Measurements from ENCODE around the gene HS3ST3B1.

DNA sequence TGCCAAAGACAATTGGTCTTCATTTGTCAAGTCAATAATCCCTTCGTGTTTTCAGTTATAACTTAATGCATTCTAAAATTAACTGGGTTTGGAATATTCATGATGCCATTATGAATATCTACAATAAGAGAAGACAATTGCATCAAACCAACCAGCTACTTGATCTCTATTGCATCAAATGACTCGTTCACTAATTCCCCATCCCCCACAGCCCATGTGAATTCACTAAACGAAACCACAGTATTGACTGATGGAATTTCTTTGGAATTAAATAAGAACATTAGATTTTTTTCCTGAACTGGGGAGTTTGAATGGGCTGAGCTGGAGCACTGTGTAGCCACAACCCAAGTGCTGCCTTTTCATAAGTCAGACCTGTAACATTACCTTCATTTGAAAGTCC is 65.3 kb downstream of the HS3ST3B1 start:
- no peak for TF ChIP-seq FOXK1 (CRISPR knock-in tag; IDR thresholded peaks at IDR 0.05)
- no peak for TF ChIP-seq CTCF (IDR thresholded peaks at IDR 0.05)
- no peak for TF ChIP-seq ZNF416 (CRISPR knock-in tag; IDR thresholded peaks at IDR 0.05)
- TF ChIP-seq TCF7 (CRISPR knock-in tag; IDR thresholded peaks at IDR 0.05; ENCODE audit: low read depth), result no peak
- no peak for TF ChIP-seq MXD4 (CRISPR knock-in tag; IDR thresholded peaks at IDR 0.05; ENCODE audit: borderline replicate concordance)
- TF ChIP-seq JUN (CRISPR knock-in tag; IDR thresholded peaks at IDR 0.05), result no peak
- no peak for TF ChIP-seq ZSCAN18 (CRISPR knock-in tag; IDR thresholded peaks at IDR 0.05)
- TF ChIP-seq USF1 (CRISPR knock-in tag; IDR thresholded peaks at IDR 0.05), result no peak
- no peak for TF ChIP-seq HMGXB4 (CRISPR knock-in tag; IDR thresholded peaks at IDR 0.05)

Data from WTC11 (cell line).